Natural killer cell (primary cell): Measurements from ENCODE around the gene SLC35F3. TPM values are rescaled to one million over a fixed set of nuclear protein-coding genes. Genes with fewer than 3 reads are reported as not detected.

Experiments used
- ATAC-seq, 3 donors: fragments of 150-1000 bp in 2 of 3; fragments of 200-7000 bp in 1 of 3; cut with Tn5 transposase; 1 replicate in 1 of 3; 2 replicates in 2 of 3; pipeline ENCODE4 v1.10.0; 2021; ENCODE audit warnings: mild to moderate bottlenecking in 2 of 3, moderate library complexity in 2 of 3
- DNase-seq, 2 donors: peaks; one replicate each; pipeline versions ENCODE4 v3.0.0 to v3.0.0-alpha.2; 2013 to 2021; ENCODE audit warnings: mixed read lengths in 1 of 2
- H3K27ac ChIP-seq: one replicate; pipeline ENCODE4 v1.5.1; 2013; ENCODE audit warnings: mild to moderate bottlenecking, low read length
- H3K27me3 ChIP-seq: one replicate; pipeline ENCODE4 v1.6.1; 2013; ENCODE audit warnings: low read length; ENCODE audit not compliant: control insufficient read depth, insufficient read depth
- H3K36me3 ChIP-seq: one replicate; pipeline ENCODE4 v1.6.1; 2013; ENCODE audit warnings: low read length; ENCODE audit not compliant: control insufficient read depth, insufficient read depth
- H3K4me1 ChIP-seq: one replicate; pipeline ENCODE4 v1.6.1; 2013; ENCODE audit warnings: low read length; ENCODE audit not compliant: control insufficient read depth, insufficient read depth
- H3K4me3 ChIP-seq: one replicate; pipeline ENCODE4 v1.5.1; 2013; ENCODE audit warnings: low read length
- H3K9me3 ChIP-seq: one replicate; pipeline ENCODE4 v1.6.1; 2013; ENCODE audit warnings: low read length; ENCODE audit not compliant: control insufficient read depth, insufficient read depth
- H3K27ac Mint-ChIP-seq, 2 donors: one replicate each; pipeline ENCODE4 v1.8.0; 2022; ENCODE audit warnings: mild to moderate bottlenecking in 2 of 2, mixed read lengths in 2 of 2, moderate library complexity in 1 of 2
- H3K27me3 Mint-ChIP-seq, 2 donors: one replicate each; pipeline ENCODE4 v1.8.0; 2022; ENCODE audit warnings: low read depth in 2 of 2, mixed read lengths in 2 of 2
- H3K36me3 Mint-ChIP-seq: one replicate; pipeline ENCODE4 v1.8.0; 2022; ENCODE audit warnings: mixed read lengths
- H3K4me1 Mint-ChIP-seq, 2 donors: one replicate each; pipeline ENCODE4 v1.8.0; 2022; ENCODE audit warnings: mixed read lengths in 2 of 2
- H3K4me3 Mint-ChIP-seq: one replicate; pipeline ENCODE4 v1.8.0; 2022; ENCODE audit warnings: mild to moderate bottlenecking, moderate library complexity, mixed read lengths
- H3K9me3 Mint-ChIP-seq, 2 donors: one replicate each; pipeline ENCODE4 v1.8.0; 2022; ENCODE audit warnings: mixed read lengths in 2 of 2
- WGBS: methylation state at CpG from one replicate; pipeline ENCODE4 v1.1.7; 2013; ENCODE audit warnings: missing lambda C conversion rate; ENCODE audit not compliant: insufficient coverage; 5-methylcytosine and 5-hydroxymethylcytosine counted together
- intact Hi-C: fragments of 100-400 bp; cut with micrococcal nuclease; formaldehyde crosslinking; loops from one replicate; pipeline ENCODE4 v1.14.2; 2022
- total RNA-seq, 4 donors: library from RNA; stranded (reverse); fragments of 120-200 nt in 1 of 4; gene quantifications; one replicate each; pipeline versions ENCODE4 v1.2.3 to v1.2.4, GENCODE V29; 2013 to 2022
- TF ChIP-seq, protein P1 (sequence below): fragments of 200-600 bp; IDR thresholded peaks from one replicate; pipeline ENCODE4 v1.8.0; 2022; ENCODE audit warnings: antibody characterized with exemption

SLC35F3 gene
- total RNA-seq, 3 donors from 2014 or later (not counting 1 experiment from before 2014, with no cell fraction given) = not detected

DNA sequence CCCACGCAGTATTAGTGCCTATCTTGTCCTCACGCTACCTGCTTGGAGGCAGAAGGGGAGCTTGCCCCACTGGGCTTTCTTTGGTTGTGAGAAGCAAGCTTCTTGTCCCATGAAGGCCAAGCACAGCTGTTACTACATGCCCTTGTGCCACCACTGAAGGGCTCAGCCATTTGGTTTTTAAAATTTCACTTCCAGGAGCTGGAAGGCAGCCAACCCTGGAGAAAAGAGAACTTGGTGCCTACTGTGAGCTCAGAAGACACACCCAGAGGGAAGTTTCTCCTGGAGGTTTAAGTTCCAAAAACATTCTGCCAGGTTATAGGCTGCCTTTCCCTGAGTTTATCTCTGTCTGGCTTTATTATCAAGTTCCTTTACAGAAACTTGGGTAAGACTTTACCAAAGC lies 187.4 kb downstream of the SLC35F3 start:
- no peaks in the 10 kb centered on the region for H3K36me3 Mint-ChIP-seq
- H3K27me3 Mint-ChIP-seq = peaks cover 13 to 21% of the 10 kb centered on the region in 2 donors
- Histone ChIP-seq H3K27me3 (no peaks in the 10 kb centered on the region), H3K4me1 (no peaks in the 10 kb centered on the region), H3K27ac (no peak overlapping the region), H3K4me3 (no peak overlapping the region), H3K36me3 (no peaks in the 10 kb centered on the region), H3K9me3 (no peaks in the 10 kb centered on the region)
- H3K27ac Mint-ChIP-seq = no peak overlapping the region
- no peak for DNase-seq
- WGBS = 82% methylated on average over 2 of the region's 2 CpGs
- intact Hi-C loops = no loop called here
- H3K4me1 Mint-ChIP-seq = no peaks in the 10 kb centered on the region
- TF ChIP-seq, protein P1, sequence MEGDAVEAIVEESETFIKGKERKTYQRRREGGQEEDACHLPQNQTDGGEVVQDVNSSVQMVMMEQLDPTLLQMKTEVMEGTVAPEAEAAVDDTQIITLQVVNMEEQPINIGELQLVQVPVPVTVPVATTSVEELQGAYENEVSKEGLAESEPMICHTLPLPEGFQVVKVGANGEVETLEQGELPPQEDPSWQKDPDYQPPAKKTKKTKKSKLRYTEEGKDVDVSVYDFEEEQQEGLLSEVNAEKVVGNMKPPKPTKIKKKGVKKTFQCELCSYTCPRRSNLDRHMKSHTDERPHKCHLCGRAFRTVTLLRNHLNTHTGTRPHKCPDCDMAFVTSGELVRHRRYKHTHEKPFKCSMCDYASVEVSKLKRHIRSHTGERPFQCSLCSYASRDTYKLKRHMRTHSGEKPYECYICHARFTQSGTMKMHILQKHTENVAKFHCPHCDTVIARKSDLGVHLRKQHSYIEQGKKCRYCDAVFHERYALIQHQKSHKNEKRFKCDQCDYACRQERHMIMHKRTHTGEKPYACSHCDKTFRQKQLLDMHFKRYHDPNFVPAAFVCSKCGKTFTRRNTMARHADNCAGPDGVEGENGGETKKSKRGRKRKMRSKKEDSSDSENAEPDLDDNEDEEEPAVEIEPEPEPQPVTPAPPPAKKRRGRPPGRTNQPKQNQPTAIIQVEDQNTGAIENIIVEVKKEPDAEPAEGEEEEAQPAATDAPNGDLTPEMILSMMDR = no peak
- ATAC-seq = no peak
- H3K4me3 Mint-ChIP-seq = no peak overlapping the region
- H3K9me3 Mint-ChIP-seq = no peaks in the 10 kb centered on the region

DNA sequence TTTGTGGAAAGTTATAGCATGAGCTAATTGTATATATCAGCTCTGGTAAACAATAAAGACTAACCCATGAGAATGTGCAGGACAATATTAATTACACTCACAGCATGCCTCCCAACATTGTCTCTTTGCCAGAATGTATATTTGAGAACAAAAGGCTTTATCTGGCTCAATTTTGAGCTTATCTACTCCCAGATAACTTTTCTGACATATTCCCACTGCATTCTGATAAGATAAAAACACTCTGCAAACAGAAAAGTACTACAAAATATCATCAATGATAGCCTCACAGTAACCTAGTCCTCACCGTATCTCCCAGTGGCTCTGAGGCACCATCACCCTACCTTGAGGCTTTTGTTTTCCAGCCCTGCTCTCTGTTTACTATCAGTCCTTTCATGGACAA lies 188.6 kb downstream of the SLC35F3 start:
- H3K4me3 ChIP-seq = no peak overlapping the region
- Mint-ChIP-seq H3K27ac (no peak overlapping the region), H3K9me3 (no peaks in the 10 kb centered on the region), H3K4me1 (no peaks in the 10 kb centered on the region), H3K4me3 (no peak overlapping the region), H3K27me3 (peaks cover 9 to 11% of the 10 kb centered on the region in 2 donors), H3K36me3 (no peaks in the 10 kb centered on the region)
- H3K4me1 ChIP-seq = no peaks in the 10 kb centered on the region
- H3K27ac ChIP-seq = no peak overlapping the region
- no peaks in the 10 kb centered on the region for H3K27me3 ChIP-seq
- no peak for ATAC-seq
- 94% methylated on average over 1 of the region's 1 CpG for WGBS
- no peaks in the 10 kb centered on the region for H3K36me3 ChIP-seq
- intact Hi-C loops = no loop called here
- TF ChIP-seq, protein P1 = no peak
- DNase-seq = no peak
- no peaks in the 10 kb centered on the region for H3K9me3 ChIP-seq

DNA sequence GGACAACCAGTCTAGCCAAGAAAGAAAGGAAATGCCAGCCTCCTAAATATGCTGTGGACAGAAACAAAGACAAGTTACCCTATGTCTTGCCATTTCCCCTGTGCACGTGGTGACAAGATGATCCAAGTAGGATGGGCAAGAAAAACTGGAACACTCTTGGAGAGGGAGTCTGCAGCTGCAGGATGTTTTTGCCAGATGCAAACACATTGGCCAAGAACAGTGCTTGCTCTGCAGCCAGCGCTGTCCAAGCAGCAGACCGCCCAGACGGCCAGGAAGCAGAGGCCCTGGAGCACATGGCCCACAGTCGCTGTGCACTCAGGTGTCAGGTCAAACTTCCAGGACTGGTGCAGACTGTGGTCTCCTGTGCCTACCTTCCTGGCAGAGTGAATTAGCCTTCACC lies 189.3 kb downstream of the SLC35F3 start:
- no peaks in the 10 kb centered on the region for H3K27me3 ChIP-seq
- no peaks in the 10 kb centered on the region for H3K36me3 ChIP-seq
- Mint-ChIP-seq H3K27ac (no peak overlapping the region), H3K9me3 (no peaks in the 10 kb centered on the region), H3K4me3 (no peak overlapping the region), H3K27me3 (peaks cover 9 to 10% of the 10 kb centered on the region in 2 donors), H3K36me3 (no peaks in the 10 kb centered on the region), H3K4me1 (no peaks in the 10 kb centered on the region)
- TF ChIP-seq, protein P1 = no peak
- DNase-seq (no peak), ATAC-seq (no peak)
- no peak overlapping the region for H3K4me3 ChIP-seq
- H3K27ac ChIP-seq = no peak overlapping the region
- WGBS = 86% methylated on average over 5 of the region's 5 CpGs
- H3K9me3 ChIP-seq = no peaks in the 10 kb centered on the region
- no peaks in the 10 kb centered on the region for H3K4me1 ChIP-seq
- intact Hi-C loops = no loop called here

DNA sequence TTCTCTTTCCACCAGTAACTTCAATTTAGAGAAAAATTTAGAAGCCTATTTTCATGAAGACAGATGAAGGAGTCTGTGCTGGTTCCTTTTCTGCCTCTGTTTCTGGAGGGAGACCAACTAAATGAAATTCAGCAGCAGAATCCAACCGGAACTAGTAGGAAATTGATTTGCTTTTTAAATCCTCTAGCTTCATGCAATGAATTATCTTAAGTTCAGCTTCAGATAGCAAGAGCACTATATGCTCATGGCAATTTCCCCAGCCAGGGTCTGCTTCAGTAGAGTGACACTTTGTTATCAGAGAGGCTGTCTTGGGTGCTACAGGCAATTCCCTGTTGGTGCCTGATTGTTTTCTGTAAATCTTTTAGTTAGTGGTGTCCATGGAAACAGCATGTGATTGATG lies 189.7 kb downstream of the SLC35F3 start:
- no peak for DNase-seq
- H3K27me3 Mint-ChIP-seq = peaks cover 7 to 10% of the 10 kb centered on the region in 2 donors
- H3K4me1 Mint-ChIP-seq = no peaks in the 10 kb centered on the region
- Histone ChIP-seq H3K4me1 (no peaks in the 10 kb centered on the region), H3K9me3 (no peaks in the 10 kb centered on the region), H3K27me3 (no peaks in the 10 kb centered on the region), H3K4me3 (no peak overlapping the region), H3K27ac (no peak overlapping the region), H3K36me3 (no peaks in the 10 kb centered on the region)
- no peak for ATAC-seq
- no peak overlapping the region for H3K27ac Mint-ChIP-seq
- TF ChIP-seq, protein P1 = no peak
- no peak overlapping the region for H3K4me3 Mint-ChIP-seq
- 88% methylated on average over 1 of the region's 1 CpG for WGBS
- intact Hi-C loops = no loop called here
- H3K36me3 Mint-ChIP-seq = no peaks in the 10 kb centered on the region
- H3K9me3 Mint-ChIP-seq = no peaks in the 10 kb centered on the region
